GM21367 (cell line): Measurements from ENCODE around the gene HRAS.

Experiments
- ATAC-seq: cut with Tn5 transposase; IDR thresholded peaks from one replicate; pipeline ENCODE4 v1.9.1; 2021; ENCODE audit not compliant: unreplicated experiment

HRAS gene

GRCh38 chr11:497565-498296 is 37.6 kb downstream of the HRAS start:
- ATAC-seq = no peak

GRCh38 chr11:496834-497564 is 38.4 kb downstream of the HRAS start:
- no peak for ATAC-seq

- no peak for ATAC-seq
Observed at GRCh38 chr11:495537-495931, 39.8 kb downstream of the HRAS start.

GRCh38 chr11:494761-495536 is 40.4 kb downstream of the HRAS start:
- ATAC-seq = no peak

- ATAC-seq = no peak
Observed at GRCh38 chr11:492427-493226, 42.7 kb downstream of the HRAS start.

GRCh38 chr11:491358-491757 is 44.0 kb downstream of the HRAS start:
- ATAC-seq = no peak

- ATAC-seq = no peak
Observed at GRCh38 chr11:490930-491260, 44.5 kb downstream of the HRAS start.

- no peak for ATAC-seq
Observed at GRCh38 chr11:490186-490929, 45.0 kb downstream of the HRAS start.

GRCh38 chr11:489610-490185 is 45.7 kb downstream of the HRAS start:
- ATAC-seq = no peak

- no peak for ATAC-seq
Observed at GRCh38 chr11:488992-489391, 46.4 kb downstream of the HRAS start.

- no peak for ATAC-seq
Observed at GRCh38 chr11:488579-488978, 46.8 kb downstream of the HRAS start.

- no peak for ATAC-seq
Observed at GRCh38 chr11:488062-488461, 47.3 kb downstream of the HRAS start.

GRCh38 chr11:487571-488021 is 47.8 kb downstream of the HRAS start:
- ATAC-seq = no peak

- no peak for ATAC-seq
Observed at GRCh38 chr11:486189-486588, 49.2 kb downstream of the HRAS start.

GRCh38 chr11:484616-485015 is 50.8 kb downstream of the HRAS start:
- no peak for ATAC-seq
